SU-DHL-6 (cell line): ENCODE results near the gene KRTAP5-8.

Experiments used
- EZH2phosphoT487 ChIP-seq: fragments of 200-600 bp; sonication (generic), shearing (Covaris generic); conservative IDR thresholded peaks from 2 replicates; pipeline ENCODE4 v1.6.1; 2018; ENCODE audit warnings: mild to moderate bottlenecking, antibody characterized with exemption, low read length, moderate library complexity, mixed read lengths
- TF ChIP-seq, protein P1 (sequence below): fragments of 200-600 bp; sonication (generic); IDR thresholded peaks from one replicate; pipeline ENCODE4 v1.5.1; 2017; ENCODE audit warnings: antibody characterized with exemption, mild to moderate bottlenecking, low read length, moderate library complexity; ENCODE audit not compliant: insufficient read depth, poor library complexity, severe bottlenecking

DNA sequence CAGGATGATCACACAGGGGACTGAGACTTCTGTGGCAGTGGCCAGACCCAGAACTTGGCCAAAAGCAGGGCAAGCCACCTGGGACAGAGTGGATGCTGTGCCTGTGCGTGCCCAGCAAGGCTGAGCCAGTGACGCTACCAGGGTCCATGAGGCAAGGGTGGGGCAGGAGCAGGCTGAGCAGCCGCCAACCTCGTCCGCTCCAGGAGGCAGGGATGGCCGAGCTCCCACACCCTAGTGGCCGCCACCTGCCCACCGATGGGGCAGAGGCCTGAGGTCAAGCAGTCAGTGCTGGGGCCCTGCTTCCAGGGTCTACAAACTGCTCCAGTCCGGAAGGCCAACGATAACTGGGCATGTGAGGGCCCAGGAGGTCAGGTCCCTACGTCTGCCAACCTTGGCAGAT is 17.7 kb downstream of the KRTAP5-8 start:
- no peak for TF ChIP-seq EZH2phosphoT487
- TF ChIP-seq, protein P1, sequence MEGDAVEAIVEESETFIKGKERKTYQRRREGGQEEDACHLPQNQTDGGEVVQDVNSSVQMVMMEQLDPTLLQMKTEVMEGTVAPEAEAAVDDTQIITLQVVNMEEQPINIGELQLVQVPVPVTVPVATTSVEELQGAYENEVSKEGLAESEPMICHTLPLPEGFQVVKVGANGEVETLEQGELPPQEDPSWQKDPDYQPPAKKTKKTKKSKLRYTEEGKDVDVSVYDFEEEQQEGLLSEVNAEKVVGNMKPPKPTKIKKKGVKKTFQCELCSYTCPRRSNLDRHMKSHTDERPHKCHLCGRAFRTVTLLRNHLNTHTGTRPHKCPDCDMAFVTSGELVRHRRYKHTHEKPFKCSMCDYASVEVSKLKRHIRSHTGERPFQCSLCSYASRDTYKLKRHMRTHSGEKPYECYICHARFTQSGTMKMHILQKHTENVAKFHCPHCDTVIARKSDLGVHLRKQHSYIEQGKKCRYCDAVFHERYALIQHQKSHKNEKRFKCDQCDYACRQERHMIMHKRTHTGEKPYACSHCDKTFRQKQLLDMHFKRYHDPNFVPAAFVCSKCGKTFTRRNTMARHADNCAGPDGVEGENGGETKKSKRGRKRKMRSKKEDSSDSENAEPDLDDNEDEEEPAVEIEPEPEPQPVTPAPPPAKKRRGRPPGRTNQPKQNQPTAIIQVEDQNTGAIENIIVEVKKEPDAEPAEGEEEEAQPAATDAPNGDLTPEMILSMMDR = no peak
